Measurements from ENCODE around the gene TPSB2.

The TPSB2 gene

DNA sequence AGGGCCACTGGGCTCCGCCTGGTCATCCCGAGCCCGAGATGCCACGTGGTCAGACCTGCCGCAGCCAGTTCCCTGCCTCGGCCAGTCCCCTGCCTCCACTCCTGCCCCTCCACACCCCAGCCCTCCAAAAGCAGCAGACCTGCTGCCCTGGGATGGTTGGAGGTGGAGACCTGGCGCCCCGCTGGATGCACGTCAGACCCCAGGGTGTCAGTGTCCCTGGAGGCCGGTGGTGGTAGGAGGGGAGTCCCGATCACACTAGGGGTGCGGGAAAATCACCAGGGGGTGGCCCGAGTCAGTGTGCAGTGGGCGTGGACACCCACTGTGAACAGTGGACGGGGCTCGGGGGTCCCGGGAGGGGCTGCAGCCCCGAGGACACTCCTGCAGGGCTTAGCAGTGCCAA lies 31.8 kb downstream of the TPSB2 start:
- no peak for ATAC-seq

DNA sequence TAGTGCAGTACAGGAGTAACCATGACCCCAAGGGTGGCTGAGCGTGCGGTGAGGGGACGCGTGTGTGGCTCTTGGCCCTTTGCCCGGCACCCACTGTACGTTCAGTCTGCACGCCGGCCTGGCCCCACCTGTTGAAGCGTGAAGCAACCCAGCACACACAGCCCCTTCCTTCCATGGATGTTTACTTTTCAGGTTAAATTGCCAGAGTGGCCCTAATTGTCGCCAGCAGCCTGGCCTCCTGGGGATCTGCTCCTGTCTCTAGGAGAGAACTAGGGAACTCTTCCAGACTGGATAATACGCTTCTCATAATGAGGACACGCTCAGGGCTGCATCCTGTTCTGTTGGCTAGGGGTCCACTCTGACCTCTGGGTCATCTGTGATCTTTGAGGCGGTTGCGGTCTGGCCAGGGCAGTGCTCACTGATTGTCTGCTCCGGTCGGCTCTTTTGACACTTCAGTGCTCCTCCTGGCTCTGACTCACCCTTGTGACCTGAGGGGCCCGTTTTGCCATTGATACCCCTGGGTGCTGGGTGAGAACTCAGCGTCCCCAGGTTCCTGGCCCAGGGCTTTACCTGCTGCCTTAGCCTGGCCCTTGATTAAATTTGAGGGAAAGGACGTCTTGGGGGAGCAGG lies 32.6 kb downstream of the TPSB2 start:
- no peak for ATAC-seq
- TF ChIP-seq, protein P1, sequence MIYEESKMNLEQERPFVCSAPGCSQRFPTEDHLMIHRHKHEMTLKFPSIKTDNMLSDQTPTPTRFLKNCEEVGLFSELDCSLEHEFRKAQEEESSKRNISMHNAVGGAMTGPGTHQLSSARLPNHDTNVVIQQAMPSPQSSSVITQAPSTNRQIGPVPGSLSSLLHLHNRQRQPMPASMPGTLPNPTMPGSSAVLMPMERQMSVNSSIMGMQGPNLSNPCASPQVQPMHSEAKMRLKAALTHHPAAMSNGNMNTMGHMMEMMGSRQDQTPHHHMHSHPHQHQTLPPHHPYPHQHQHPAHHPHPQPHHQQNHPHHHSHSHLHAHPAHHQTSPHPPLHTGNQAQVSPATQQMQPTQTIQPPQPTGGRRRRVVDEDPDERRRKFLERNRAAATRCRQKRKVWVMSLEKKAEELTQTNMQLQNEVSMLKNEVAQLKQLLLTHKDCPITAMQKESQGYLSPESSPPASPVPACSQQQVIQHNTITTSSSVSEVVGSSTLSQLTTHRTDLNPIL (CRISPR knock-in tag; IDR thresholded peaks at IDR 0.05; ENCODE audit: low read depth): no peak
- TF ChIP-seq ZC3H10 (CRISPR knock-in tag; IDR thresholded peaks at IDR 0.05): no peak
- TF ChIP-seq TCF4 (CRISPR knock-in tag; IDR thresholded peaks at IDR 0.05; ENCODE audit: borderline replicate concordance): no peak
- no peak for TF ChIP-seq ZFP30 (CRISPR knock-in tag; IDR thresholded peaks at IDR 0.05)
- no peak for TF ChIP-seq CSDC2 (CRISPR knock-in tag; IDR thresholded peaks at IDR 0.05)
- TF ChIP-seq, protein P2, sequence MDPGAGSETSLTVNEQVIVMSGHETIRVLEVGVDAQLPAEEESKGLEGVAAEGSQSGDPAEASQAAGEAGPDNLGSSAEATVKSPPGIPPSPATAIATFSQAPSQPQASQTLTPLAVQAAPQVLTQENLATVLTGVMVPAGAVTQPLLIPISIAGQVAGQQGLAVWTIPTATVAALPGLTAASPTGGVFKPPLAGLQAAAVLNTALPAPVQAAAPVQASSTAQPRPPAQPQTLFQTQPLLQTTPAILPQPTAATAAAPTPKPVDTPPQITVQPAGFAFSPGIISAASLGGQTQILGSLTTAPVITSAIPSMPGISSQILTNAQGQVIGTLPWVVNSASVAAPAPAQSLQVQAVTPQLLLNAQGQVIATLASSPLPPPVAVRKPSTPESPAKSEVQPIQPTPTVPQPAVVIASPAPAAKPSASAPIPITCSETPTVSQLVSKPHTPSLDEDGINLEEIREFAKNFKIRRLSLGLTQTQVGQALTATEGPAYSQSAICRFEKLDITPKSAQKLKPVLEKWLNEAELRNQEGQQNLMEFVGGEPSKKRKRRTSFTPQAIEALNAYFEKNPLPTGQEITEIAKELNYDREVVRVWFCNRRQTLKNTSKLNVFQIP (CRISPR knock-in tag; IDR thresholded peaks at IDR 0.05; ENCODE audit: borderline replicate concordance, low read depth): no peak
- TF ChIP-seq OSR1 (CRISPR knock-in tag; IDR thresholded peaks at IDR 0.05): no peak
- TF ChIP-seq ZFP3 (CRISPR knock-in tag; IDR thresholded peaks at IDR 0.05): no peak
- TF ChIP-seq ARNTL (CRISPR knock-in tag; IDR thresholded peaks at IDR 0.05; ENCODE audit: borderline replicate concordance, low read depth): no peak
- no peak for TF ChIP-seq SNAI2 (CRISPR knock-in tag; IDR thresholded peaks at IDR 0.05)
- TF ChIP-seq BACH2 (CRISPR knock-in tag; IDR thresholded peaks at IDR 0.05; ENCODE audit: borderline replicate concordance): no peak
- no peak for TF ChIP-seq ESRRG (CRISPR knock-in tag; IDR thresholded peaks at IDR 0.05)
- TF ChIP-seq ZNF70 (CRISPR knock-in tag; IDR thresholded peaks at IDR 0.05): no peak
- TF ChIP-seq, protein P3, sequence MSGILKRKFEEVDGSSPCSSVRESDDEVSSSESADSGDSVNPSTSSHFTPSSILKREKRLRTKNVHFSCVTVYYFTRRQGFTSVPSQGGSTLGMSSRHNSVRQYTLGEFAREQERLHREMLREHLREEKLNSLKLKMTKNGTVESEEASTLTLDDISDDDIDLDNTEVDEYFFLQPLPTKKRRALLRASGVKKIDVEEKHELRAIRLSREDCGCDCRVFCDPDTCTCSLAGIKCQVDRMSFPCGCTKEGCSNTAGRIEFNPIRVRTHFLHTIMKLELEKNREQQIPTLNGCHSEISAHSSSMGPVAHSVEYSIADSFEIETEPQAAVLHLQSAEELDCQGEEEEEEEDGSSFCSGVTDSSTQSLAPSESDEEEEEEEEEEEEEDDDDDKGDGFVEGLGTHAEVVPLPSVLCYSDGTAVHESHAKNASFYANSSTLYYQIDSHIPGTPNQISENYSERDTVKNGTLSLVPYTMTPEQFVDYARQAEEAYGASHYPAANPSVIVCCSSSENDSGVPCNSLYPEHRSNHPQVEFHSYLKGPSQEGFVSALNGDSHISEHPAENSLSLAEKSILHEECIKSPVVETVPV (CRISPR knock-in tag; IDR thresholded peaks at IDR 0.05): no peak
- no peak for TF ChIP-seq RARB (CRISPR knock-in tag; IDR thresholded peaks at IDR 0.05)
- TF ChIP-seq, protein P4, sequence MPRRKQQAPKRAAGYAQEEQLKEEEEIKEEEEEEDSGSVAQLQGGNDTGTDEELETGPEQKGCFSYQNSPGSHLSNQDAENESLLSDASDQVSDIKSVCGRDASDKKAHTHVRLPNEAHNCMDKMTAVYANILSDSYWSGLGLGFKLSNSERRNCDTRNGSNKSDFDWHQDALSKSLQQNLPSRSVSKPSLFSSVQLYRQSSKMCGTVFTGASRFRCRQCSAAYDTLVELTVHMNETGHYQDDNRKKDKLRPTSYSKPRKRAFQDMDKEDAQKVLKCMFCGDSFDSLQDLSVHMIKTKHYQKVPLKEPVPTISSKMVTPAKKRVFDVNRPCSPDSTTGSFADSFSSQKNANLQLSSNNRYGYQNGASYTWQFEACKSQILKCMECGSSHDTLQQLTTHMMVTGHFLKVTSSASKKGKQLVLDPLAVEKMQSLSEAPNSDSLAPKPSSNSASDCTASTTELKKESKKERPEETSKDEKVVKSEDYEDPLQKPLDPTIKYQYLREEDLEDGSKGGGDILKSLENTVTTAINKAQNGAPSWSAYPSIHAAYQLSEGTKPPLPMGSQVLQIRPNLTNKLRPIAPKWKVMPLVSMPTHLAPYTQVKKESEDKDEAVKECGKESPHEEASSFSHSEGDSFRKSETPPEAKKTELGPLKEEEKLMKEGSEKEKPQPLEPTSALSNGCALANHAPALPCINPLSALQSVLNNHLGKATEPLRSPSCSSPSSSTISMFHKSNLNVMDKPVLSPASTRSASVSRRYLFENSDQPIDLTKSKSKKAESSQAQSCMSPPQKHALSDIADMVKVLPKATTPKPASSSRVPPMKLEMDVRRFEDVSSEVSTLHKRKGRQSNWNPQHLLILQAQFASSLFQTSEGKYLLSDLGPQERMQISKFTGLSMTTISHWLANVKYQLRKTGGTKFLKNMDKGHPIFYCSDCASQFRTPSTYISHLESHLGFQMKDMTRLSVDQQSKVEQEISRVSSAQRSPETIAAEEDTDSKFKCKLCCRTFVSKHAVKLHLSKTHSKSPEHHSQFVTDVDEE (CRISPR knock-in tag; IDR thresholded peaks at IDR 0.05): no peak
- no peak for TF ChIP-seq GLIS3 (CRISPR knock-in tag; IDR thresholded peaks at IDR 0.05)

More for the DNA sequence above, 31.8 kb downstream of the TPSB2 start:
- TF ChIP-seq RARB (CRISPR knock-in tag; IDR thresholded peaks at IDR 0.05) (no peak), BACH2 (CRISPR knock-in tag; IDR thresholded peaks at IDR 0.05; ENCODE audit: borderline replicate concordance) (no peak), ISL1 (CRISPR knock-in tag; IDR thresholded peaks at IDR 0.05) (no peak), ZFP30 (CRISPR knock-in tag; IDR thresholded peaks at IDR 0.05) (no peak), ZC3H10 (CRISPR knock-in tag; IDR thresholded peaks at IDR 0.05) (no peak), ZNF70 (CRISPR knock-in tag; IDR thresholded peaks at IDR 0.05) (no peak), GLIS3 (CRISPR knock-in tag; IDR thresholded peaks at IDR 0.05) (no peak), ZFP3 (CRISPR knock-in tag; IDR thresholded peaks at IDR 0.05) (no peak), OSR1 (CRISPR knock-in tag; IDR thresholded peaks at IDR 0.05) (no peak), ZNF565 (CRISPR knock-in tag; conservative IDR thresholded peaks at IDR 0.05; ENCODE audit: low read depth) (no peak)
- TF ChIP-seq, protein P1 (CRISPR knock-in tag; IDR thresholded peaks at IDR 0.05; ENCODE audit: low read depth): no peak
- TF ChIP-seq, protein P3 (CRISPR knock-in tag; IDR thresholded peaks at IDR 0.05): no peak

All from SK-N-SH treated with all-trans-retinoic acid at 6 μM for 48 hours (cell line).